Putamen (tissue), 1 donor: ENCODE measurements around the gene ATF6.
"Not testable (repeated sequence)": the region's sequence is repeated elsewhere in the genome, so short reads cannot be mapped to it uniquely, and the experiment has no call there.

Source experiments
- DNase-seq: peaks from one replicate; pipeline ENCODE4 v3.0.0-alpha.2; 2016; ENCODE audit warnings: low spot score

Gene ATF6

GRCh38 chr1:161781995-161782394 is 15.9 kb downstream of the ATF6 start:
- no peak for DNase-seq

- DNase-seq: no peak
These were observed 16.8 kb downstream of the ATF6 start for GRCh38 chr1:161782886-161783285.

- peak; percentile 8 for DNase-seq
These were observed 18.8 kb downstream of the ATF6 start for GRCh38 chr1:161784968-161785367.

GRCh38 chr1:161787355-161787754 is 21.2 kb downstream of the ATF6 start:
- DNase-seq: no peak

GRCh38 chr1:161790587-161791317 is 24.6 kb downstream of the ATF6 start:
- no peak for DNase-seq

GRCh38 chr1:161791904-161792655 is 26.0 kb downstream of the ATF6 start:
- DNase-seq: no peak

GRCh38 chr1:161792740-161793139 is 26.6 kb downstream of the ATF6 start:
- peak; percentile 52 for DNase-seq

DNA sequence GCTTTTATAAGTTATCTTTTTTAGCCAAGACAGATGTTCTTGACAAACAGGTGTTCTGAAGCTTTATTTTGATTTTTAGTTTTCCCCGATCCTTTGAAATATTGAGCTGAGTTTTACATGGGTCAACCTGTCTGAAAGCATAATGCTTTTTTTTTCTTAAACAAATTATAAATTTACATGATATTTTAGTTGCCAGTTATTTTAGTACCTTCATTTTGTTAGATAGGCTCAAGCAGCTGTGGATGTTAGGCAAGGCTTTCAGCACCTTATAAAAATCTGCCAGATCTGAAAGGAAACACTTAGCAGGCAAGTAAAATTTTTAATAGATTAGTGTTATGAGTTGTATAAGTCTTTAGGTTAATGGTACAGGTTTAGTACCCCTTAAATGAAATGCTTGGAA is 33.7 kb downstream of the ATF6 start:
- DNase-seq: no peak

- DNase-seq: no peak
These were observed 35.8 kb downstream of the ATF6 start for GRCh38 chr1:161801955-161802354.

DNA sequence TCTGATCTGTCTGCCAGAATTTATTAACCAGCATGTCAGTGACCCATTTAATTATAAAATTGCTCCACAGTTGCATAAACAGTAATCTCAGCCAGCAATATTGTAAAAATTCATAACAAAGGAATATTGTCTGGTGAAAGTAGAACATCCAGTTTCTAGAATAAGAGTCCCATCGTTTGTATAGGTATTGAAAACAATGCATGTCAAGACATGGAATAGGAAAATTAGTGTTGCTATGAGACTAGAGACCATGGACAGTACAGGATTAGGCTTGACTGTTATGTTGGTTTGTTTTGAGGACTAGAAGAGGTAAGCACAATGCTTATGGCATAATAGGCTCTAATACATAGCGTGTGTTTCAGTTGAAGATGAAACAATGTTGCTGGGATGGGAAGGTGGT is 37.1 kb downstream of the ATF6 start:
- no peak for DNase-seq

GRCh38 chr1:161805399-161806197 is 39.5 kb downstream of the ATF6 start:
- no peak for DNase-seq

- not testable (repeated sequence) for DNase-seq
These were observed 43.1 kb downstream of the ATF6 start for GRCh38 chr1:161809202-161809601.

DNA sequence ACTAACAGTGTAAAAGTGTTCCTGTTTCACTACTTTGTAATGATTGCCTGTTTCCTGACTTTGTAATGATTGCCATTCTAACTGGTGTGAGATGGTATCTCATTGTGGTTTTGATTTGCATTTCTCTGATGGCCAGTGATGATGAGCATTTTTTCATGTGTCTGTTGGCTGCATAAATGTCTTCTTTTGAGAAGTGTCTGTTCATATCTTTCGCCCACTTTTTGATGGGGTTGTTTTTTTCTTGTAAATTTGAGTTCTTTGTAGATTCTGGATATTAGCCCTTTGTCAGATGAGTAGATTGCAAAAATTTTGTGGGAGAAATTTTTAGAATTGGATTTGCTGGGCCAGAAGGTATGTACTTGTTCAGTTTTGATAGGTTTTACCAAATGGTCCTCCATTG is 43.5 kb downstream of the ATF6 start:
- not testable (repeated sequence) for DNase-seq

GRCh38 chr1:161810780-161811179 is 44.7 kb downstream of the ATF6 start:
- DNase-seq: no peak

GRCh38 chr1:161816201-161816600 is 50.1 kb downstream of the ATF6 start:
- DNase-seq: no peak

DNA sequence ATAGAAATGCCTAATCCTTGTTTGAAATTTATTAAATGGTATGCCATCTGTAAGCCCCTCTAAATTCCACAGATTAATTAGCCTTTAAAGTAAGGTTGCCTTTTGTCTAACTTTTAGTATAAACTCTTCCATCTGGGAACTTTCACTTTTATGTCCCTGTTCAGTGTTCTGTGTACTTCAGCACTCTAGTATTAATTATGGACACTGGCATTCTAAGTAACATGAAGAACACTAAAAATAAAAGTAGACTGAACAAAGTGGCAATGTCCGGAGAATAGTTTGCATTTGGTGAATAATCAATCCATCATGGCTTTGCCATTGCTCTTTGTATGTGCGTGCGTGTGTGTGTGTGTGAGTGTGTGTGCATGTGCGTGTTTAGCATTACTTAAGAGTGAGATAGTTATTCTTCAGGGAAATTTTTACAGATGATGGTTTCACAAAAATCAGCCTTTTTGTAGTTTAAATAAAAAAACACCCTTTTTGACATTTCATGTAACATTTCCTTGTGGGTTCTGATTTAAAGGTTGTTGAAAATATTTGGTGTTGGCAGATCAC is 51.1 kb downstream of the ATF6 start:
- DNase-seq: no peak

DNA sequence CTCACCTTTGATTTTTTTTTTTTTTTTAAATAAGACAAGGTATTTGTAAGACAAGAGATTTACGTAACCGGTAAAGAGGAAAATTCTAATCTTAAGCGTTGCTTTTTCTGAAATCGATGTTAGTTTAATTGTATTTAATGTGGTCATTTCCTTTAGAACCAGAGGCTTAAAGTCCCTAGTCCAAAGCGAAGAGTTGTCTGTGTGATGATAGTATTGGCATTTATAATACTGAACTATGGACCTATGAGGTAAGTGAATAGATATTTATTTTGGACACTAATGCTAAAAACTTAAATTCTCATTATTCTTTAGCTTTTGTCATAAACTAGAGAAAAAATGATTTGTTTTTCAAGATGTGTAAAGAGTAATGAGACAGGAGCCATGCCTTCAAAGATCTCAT is 54.8 kb downstream of the ATF6 start:
- no peak for DNase-seq

DNA sequence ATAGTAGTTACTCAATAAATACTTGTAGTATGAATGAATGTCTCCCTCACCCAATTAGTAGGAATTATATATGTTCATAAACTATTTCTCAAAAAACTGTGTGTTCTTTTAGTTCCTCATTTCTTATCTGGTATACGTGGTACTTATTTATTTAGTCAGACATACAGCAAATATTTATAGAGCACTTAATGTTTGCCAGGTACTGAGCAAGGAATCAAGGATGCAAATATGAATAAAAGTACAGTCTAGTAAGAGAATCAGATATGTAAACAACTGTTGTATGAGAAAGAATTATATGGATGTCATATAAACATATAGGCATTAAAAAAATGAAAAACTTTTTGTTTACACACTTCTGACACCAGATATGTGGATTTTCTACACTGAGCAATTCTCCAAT is 58.5 kb downstream of the ATF6 start:
- DNase-seq: no peak

- DNase-seq: no peak
These were observed 59.7 kb downstream of the ATF6 start for GRCh38 chr1:161825831-161826230.

GRCh38 chr1:161826478-161826877 is 60.4 kb downstream of the ATF6 start:
- no peak for DNase-seq

DNA sequence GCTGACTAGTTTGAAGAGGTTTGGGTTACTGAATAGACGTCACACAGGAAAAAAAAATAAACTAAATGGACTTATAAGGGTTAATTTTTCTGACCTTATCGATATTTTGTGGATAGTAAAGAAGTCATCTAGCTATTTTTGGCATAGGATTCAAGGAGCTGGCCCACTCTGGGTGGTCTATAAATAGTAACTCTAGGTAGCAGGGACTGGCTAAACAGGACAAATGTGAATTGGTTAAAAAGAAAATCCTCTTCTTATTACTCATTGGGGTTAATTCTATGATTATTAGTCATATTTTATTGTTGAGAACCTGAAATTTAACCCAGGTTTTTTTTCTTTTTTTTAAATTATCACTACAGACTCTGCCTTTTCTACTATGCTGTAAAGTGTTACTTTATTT is 61.7 kb downstream of the ATF6 start:
- DNase-seq: no peak

- not testable (repeated sequence) for DNase-seq
These were observed 66.3 kb downstream of the ATF6 start for GRCh38 chr1:161832299-161832907.
